Fibroblast of skin of scalp (primary cell): ENCODE results near the gene CXCR5.

Source experiments
- DNase-seq: peaks from one replicate; pipeline ENCODE4 v3.0.0-alpha.2; 2013

Gene CXCR5

GRCh38 chr11:118898400-118899295 lies 15.0 kb downstream of the CXCR5 start:
- DNase-seq: no peak

GRCh38 chr11:118899296-118899688 lies 15.6 kb downstream of the CXCR5 start:
- no peak for DNase-seq

GRCh38 chr11:118899706-118900360 lies 16.1 kb downstream of the CXCR5 start:
- DNase-seq: no peak

GRCh38 chr11:118900535-118901384 lies 17.1 kb downstream of the CXCR5 start:
- DNase-seq: no peak

GRCh38 chr11:118901494-118902335 lies 18.0 kb downstream of the CXCR5 start:
- DNase-seq: no peak

GRCh38 chr11:118902336-118903203 lies 18.9 kb downstream of the CXCR5 start:
- DNase-seq: no peak

- DNase-seq: no peak
Observed at GRCh38 chr11:118903204-118904015, 19.7 kb downstream of the CXCR5 start.

GRCh38 chr11:118907051-118908042 lies 23.7 kb downstream of the CXCR5 start:
- DNase-seq: peak; percentile 85

- DNase-seq: no peak
Observed at GRCh38 chr11:118908264-118908663, 24.6 kb downstream of the CXCR5 start.

GRCh38 chr11:118908901-118909618 lies 25.4 kb downstream of the CXCR5 start:
- peak; percentile 98 for DNase-seq

GRCh38 chr11:118909619-118910308 lies 26.1 kb downstream of the CXCR5 start:
- no peak for DNase-seq

- DNase-seq: peak; percentile 95
Observed at GRCh38 chr11:118910309-118911112, 26.8 kb downstream of the CXCR5 start.

- peak; percentile 61 for DNase-seq
Observed at GRCh38 chr11:118911113-118911879, 27.6 kb downstream of the CXCR5 start.

GRCh38 chr11:118911880-118912741 lies 28.4 kb downstream of the CXCR5 start:
- peak; percentile 94 for DNase-seq
